GM12891 (cell line): ENCODE measurements around the gene RGS2.

Experiments
- POLR2A ChIP-seq: IDR thresholded peaks from 2 replicates; pipeline ENCODE4 v1.6.1; 2011; ENCODE audit warnings: low read depth, low read length, control low read depth
- POLR2AphosphoS5 ChIP-seq: IDR thresholded peaks from 2 replicates; pipeline ENCODE4 v1.6.1; 2011; ENCODE audit warnings: low read depth, low read length, control low read depth
- SPI1 ChIP-seq: IDR thresholded peaks from 2 replicates; pipeline ENCODE4 v1.6.1; 2011; ENCODE audit warnings: low read depth, low read length, control low read depth
- TAF1 ChIP-seq: IDR thresholded peaks from 2 replicates; pipeline ENCODE4 v1.6.1; 2011; ENCODE audit warnings: low read depth, low read length, control low read depth

- TF ChIP-seq POLR2A (no peak), POLR2AphosphoS5 (no peak), TAF1 (no peak), SPI1 (no peak)
Measured at GRCh38 chr1:192830595-192831246, 21.9 kb downstream of the RGS2 start.
